Fibroblast of mammary gland (primary cell): ENCODE data around the gene POLDIP3.
A peak's percentile ranks its signal among the peaks of the same experiment; 100 is the strongest.

Source experiments
- DNase-seq: peaks from one replicate; pipeline ENCODE4 v3.0.0-alpha.2; 2010; ENCODE audit warnings: low read depth
- H3K4me3 ChIP-seq: 2 replicates; pipeline ENCODE4 v1.5.1; 2011; ENCODE audit warnings: low read depth, mild to moderate bottlenecking, low read length, moderate library complexity; ENCODE audit not compliant: control insufficient read depth
- CTCF ChIP-seq: conservative IDR thresholded peaks from 2 replicates; pipeline ENCODE4 v1.5.1; 2011; ENCODE audit warnings: low read depth, low read length, inconsistent platforms; ENCODE audit not compliant: control insufficient read depth, insufficient read depth

The POLDIP3 gene, protein sequence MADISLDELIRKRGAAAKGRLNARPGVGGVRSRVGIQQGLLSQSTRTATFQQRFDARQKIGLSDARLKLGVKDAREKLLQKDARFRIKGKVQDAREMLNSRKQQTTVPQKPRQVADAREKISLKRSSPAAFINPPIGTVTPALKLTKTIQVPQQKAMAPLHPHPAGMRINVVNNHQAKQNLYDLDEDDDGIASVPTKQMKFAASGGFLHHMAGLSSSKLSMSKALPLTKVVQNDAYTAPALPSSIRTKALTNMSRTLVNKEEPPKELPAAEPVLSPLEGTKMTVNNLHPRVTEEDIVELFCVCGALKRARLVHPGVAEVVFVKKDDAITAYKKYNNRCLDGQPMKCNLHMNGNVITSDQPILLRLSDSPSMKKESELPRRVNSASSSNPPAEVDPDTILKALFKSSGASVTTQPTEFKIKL

DNA sequence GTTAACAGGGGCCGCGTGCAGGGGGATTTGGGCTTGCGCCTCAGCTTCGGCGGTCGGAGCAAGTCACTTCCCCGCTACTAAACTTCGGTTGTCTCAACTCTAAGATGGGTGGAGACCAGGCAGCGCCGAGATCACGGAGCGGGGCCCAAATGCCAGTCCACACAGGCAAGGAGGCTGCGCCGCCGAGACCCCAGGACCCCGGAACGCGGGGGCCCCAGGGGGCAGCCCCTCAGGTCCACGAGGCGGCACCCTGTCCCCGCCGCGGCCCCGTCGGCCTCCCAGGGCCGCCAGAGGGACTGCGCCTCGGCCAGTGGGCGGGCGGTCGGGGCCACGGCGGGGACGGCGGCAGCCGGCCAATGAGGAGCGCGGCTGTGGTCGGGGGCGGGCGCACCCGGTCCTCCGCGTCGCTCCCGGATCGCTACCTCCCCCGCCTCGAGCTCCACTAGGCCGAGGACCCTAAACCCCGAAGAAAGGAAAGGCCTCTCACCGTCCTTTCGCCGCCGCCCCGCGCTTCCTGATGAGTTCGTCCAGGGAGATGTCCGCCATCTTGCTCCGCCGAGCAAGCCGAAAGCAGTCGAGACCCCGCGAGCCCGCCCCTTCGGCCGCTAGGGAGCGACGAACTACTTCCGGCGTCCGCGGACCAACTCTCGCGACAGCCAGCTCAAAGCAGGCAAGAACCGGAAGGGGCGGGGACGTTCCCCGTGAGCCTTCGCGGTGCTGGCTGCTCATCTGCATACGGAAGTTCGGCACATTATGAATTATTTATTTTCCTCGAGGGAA lies at the start of gene POLDIP3:
Gene POLDIP3, minus strand, starts transcription at position 572 of the 780 bp plus-strand sequence. Its CDS starts 26 bp downstream, at position 546.
- H3K4me3 ChIP-seq, result peak within 1 kb of the TSS; percentile 72
- peak; percentile 98 for DNase-seq
- TF ChIP-seq CTCF, result no peak

- peak; percentile 61 for DNase-seq
- TF ChIP-seq CTCF, result peak; percentile 64
- peak overlapping the region; percentile 59 for H3K4me3 ChIP-seq
These were observed 47.5 kb upstream of the POLDIP3 start for GRCh38 chr22:42661985-42662831.

DNA sequence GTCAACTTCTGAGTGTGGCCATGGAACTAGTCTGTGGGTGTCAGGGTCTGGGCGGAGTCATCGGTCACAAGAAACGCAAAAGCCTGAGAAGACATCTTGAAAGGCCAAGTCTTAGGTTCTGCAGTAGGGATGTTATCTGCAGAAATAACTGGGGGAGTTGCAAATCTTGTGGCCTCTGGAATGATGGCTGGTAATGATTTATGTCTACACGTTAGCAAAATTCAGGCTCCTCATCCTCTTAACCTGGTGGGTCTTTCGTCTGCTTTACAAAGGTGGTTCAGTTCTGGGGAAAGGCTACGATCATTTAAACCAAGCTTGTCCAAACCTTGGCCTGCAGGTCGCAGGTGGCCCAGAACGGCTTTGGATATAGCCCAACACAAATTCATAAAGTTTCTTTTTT lies 41.9 kb upstream of the POLDIP3 start:
- no peak for TF ChIP-seq CTCF
- H3K4me3 ChIP-seq, result no peak overlapping the region
- no peak for DNase-seq

- no peak for DNase-seq
These were observed 41.0 kb upstream of the POLDIP3 start for GRCh38 chr22:42655693-42656092.

GRCh38 chr22:42654436-42655073 lies 39.9 kb upstream of the POLDIP3 start:
- TF ChIP-seq CTCF, result no peak
- H3K4me3 ChIP-seq, result no peak overlapping the region
- DNase-seq, result no peak

More at GRCh38 chr22:42655693-42656092, 41.0 kb upstream of the POLDIP3 start:
- TF ChIP-seq CTCF, result no peak
- H3K4me3 ChIP-seq, result no peak overlapping the region

GRCh38 chr22:42653999-42654398 lies 39.3 kb upstream of the POLDIP3 start:
- no peak for DNase-seq
- TF ChIP-seq CTCF, result no peak
- no peak overlapping the region for H3K4me3 ChIP-seq
